IPS DF 19.7 (cell line): ENCODE data around the gene ANKRD13C.
A peak's percentile ranks its signal among the peaks of the same experiment; 100 is the strongest.
"Not testable (repeated sequence)": the region's sequence is repeated elsewhere in the genome, so short reads cannot be mapped to it uniquely, and the experiment has no call there.

Experiments used
- DNase-seq: peaks from one replicate; pipeline ENCODE4 v3.0.0-alpha.2; 2013; ENCODE audit warnings: low read depth, low spot score

The ANKRD13C gene, protein sequence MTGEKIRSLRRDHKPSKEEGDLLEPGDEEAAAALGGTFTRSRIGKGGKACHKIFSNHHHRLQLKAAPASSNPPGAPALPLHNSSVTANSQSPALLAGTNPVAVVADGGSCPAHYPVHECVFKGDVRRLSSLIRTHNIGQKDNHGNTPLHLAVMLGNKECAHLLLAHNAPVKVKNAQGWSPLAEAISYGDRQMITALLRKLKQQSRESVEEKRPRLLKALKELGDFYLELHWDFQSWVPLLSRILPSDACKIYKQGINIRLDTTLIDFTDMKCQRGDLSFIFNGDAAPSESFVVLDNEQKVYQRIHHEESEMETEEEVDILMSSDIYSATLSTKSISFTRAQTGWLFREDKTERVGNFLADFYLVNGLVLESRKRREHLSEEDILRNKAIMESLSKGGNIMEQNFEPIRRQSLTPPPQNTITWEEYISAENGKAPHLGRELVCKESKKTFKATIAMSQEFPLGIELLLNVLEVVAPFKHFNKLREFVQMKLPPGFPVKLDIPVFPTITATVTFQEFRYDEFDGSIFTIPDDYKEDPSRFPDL

DNA sequence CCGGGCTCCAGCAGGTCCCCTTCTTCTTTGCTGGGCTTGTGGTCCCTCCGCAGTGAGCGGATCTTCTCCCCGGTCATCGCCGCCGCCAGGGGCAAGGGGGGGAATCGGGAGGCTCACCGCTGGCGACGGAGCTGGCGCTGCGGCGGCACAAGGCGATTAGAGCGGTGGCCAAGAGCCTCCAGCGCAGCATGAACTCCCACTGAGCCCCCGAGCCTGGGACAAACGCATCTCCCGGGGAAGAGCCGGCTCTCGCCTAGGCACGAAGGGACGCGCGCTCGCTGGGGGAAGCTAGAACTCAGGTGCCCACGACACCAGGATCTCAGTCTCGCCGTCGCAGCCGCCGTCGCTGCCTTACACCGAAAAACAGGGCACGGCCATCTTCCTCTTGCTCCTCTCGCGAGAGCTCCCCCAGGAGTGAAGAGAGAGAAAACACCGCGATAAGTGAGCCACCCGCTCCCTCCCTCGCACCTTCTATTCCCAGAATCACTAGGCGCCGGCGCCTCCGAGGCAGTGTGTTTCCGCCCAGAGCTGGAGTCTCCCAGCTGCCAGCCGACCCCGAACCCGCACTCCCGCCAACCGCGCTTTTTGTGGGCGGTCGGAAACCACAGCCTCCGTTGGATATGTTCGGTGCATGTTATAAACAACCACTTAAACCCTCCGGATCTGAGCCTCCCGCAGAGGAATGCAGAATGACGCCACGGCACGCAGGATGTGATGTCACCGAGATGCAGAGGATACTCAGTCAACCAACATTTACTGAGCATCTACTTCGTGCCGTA is at the start of gene ANKRD13C:
Gene ANKRD13C, minus strand, starts transcription at position 391 of the 779 bp plus-strand sequence. Its CDS starts 314 bp downstream, at position 77.
- peak; percentile 89 for DNase-seq

DNA sequence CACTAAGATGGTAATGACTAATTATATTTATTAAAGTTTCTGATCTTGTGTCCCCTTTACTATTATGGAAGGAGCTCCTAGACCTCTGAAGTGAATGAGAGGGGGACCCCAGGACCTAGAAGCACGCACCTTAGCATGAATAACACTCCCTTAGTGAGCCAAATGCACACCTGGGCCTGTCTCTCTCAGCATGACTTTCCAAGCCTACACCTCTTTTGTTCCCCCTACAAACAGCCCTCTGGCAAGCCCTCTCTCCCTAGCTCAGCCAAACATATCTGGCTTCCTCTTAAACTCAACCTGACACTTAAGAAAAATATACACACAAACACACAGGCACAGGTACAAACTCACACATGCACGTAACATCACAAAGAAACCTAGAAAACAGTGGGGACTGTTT is 49.2 kb upstream of the ANKRD13C start:
- no peak for DNase-seq

DNA sequence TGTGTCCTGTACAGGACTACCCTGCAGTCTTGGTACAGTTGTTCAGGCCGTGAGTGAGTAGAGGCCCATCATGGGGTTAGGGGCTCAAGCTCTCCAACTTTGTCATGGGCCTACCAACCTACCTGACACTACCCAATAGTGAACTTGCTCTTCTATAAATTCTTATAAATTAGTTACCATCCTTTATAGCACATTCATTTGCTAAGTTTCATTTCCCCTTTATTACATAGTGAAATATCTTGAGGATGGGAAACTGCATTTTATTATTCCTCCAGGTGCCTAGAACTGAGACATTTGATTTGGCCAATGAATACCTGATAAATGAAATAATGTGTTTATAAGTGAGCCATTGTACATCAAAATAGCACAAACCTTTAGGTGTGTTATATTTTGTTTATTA is 47.5 kb upstream of the ANKRD13C start:
- no peak for DNase-seq

DNA sequence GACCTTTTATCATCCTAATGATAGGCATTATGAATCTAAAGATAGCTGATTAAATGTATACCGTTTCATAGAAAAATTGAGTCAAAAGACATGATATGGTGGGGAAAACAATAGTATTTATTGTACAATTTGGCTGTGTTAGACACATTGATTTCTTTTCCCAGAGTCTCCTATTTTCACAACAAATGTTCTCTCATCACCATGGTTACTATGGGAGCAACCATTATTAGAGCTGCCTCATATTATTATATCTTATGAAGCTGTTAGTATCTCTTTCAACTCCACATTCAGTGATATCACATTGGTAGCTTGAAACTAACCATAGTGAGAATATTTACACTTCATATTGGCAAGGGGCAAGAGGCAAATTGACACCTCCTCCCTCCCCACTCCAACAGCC is 45.8 kb upstream of the ANKRD13C start:
- DNase-seq: no peak

DNA sequence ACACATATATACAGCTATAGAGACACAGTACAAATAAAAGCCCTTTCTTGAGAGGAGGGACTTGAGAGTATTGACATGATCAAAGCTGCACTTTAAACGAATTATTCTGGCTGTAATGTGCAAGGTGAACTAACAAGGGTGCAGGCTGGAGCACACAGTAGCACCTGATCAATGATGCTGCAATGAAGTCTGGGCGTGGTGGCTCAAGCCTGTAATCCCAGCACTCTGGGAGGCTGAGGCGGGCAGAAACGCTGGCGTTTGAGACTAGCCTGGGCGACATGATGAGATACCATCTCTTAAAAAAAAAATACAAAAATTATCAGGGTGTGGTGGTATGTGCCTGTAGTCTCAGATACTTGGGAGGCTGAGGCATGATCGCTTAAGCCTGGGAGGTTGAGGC is 42.5 kb upstream of the ANKRD13C start:
- no peak for DNase-seq

DNA sequence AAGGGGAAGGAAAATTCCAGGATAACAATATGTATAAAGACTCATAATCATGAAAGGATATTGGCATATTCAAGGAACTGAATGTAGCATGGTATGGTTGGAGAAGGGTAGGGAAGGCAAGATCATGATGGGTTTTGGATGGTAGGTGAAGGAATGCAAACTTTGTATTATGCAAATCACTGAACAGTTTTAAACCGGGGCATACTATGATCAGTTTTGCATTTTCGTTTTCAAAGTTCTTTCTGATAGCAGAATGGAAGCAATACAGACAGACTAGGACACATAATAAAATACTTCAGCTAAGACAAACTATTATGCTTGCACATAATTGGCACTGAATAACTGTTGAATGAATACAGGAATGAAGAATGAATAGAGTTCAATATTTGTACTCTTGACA is 42.1 kb upstream of the ANKRD13C start:
- no peak for DNase-seq

DNA sequence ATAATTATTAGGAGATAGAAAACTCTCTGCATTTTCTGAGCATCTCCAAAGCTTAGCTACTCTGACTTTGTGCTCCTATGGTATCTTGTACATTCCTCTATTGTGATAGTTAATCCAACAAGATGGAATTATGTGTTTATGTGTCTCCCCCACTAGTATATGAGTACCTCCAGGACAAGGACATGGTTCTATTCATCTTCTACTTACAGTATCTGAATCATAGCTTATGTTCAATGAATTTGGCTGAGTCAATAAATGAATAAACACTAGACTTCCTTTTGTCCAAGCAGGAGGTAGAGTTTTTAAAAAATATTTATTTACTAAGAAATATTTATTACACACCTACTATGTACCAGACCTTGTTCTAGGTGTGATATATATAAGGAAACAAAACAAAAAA is 38.1 kb upstream of the ANKRD13C start:
- no peak for DNase-seq

DNA sequence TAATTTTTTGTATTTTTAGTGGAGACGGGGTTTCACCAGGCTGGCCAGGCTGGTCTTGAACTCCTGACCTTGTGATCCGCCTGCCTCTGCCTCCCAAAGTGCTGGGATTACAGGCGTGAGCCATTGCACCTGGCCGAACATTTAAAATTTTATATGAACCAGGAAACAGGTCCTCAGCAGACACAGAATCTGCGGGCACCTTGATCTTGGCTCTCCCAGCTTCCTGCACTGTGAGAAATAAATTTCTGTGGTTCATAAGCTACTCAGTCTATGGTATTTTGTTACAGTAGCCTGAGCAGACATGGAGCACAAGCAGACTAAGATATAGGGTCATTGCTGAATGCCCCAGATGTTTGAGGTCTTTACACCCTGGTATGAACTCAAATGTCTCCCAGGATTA is 33.0 kb upstream of the ANKRD13C start:
- DNase-seq: no peak

DNA sequence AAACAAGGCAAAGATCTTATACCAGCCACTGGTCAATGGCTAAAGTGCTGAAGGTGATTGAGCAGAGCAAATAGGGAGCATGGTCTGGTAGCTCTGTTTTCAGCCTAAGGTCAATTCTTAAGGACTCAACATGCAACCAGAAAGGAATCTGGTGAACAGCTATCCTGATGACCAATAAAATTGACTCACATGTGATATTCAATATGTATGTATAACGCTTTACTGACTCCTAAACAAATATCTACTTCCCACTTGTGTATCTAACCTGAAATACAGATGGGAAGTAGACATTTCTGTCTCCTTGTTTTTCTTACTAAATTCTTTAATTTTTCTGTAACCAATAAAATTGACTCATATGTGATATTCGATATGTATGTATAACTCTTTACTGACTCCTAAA is 31.6 kb upstream of the ANKRD13C start:
- DNase-seq: no peak

DNA sequence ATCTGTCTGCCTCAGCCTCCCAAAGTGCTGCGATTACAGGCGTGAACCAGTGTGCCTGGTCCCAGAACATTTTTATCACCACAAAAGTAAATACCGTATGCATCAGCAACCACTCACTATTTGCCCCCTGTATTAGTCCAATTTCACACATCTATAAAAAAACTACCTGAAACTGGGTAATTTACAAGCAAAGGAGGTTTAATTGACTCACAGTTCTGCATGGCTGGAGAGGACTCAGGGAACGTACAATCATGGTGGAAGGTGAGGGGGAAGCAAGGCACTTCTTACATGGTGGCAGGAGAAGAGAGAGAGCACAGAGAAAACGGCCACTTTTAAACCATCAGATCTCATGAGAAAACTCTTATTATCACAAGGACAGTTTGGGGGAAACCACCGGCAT is 31.0 kb upstream of the ANKRD13C start:
- no peak for DNase-seq

DNA sequence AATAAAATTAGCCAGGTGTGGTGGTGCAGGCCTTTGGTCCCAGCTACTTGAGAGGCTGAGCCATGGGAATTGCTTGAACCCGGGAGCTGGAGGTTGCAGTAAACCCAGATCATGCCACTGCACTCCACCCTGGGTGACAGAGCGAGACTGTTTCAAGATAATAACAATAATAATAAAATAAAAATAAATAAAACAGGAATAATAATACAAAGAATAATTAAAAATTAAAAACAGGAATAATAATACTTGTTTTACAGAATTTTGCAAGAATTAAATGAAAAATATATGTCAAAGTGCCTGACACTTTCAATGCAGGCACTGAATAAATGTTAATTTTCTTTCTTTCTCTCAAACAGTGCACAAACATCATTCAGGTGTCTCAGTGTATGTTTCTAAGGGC is 30.0 kb upstream of the ANKRD13C start:
- DNase-seq: no peak

DNA sequence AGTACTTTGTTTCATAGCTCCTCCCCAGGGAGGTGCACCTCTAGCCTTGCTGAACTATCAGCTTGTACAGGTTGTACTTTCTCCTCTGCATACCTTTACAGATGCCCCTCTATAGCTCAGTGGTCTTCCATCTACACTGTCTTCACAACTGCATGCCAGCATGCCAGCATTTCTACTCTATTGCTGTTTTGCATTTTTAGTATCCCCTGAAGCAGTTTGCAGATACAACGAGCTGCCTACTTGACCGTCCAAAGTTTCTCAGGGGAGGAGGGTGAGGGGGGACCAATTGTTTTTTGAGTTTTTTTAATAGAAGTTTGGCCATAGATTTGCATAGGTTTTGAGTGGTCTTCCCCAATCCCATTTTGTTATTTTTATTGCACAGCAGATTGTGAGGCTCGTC is 29.0 kb upstream of the ANKRD13C start:
- DNase-seq: no peak

DNA sequence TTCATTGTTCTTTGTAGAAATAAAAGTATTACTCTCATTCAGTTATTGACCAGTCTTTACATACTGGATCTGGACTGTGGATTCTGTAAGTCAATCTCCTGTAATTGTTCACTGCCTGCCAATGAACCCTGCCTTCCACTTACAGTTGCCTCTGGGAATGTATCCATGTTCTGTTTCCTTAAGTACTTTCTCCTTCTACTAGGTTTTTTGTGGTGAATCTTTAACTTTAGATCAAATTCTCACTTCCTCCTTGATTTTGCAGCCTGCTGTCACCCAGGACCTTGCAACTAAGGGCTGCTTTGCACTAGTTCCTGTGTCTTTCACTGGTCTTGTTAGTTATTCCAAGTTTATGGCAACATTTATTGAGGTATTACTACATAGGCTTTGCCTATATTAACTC is 28.2 kb upstream of the ANKRD13C start:
- no peak for DNase-seq

DNA sequence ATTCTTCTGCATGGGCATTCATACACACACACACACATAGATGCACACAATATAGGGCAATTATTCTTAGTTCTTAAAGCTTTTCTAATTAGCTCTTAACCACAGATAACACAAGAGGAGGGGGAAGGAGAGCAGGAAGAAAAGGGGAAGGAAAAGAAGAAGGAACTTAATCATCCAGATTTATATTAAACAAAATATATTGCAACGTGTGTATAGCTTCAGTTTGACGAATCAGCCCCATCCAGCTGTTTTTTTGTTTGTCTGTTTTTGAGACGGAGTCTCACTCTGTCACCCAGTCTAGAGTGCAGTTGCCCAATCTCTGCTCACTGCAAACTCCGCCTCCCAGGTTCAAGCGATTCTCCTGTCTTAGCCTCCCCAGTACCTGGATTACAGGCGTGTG is 21.7 kb upstream of the ANKRD13C start:
- DNase-seq: no peak

DNA sequence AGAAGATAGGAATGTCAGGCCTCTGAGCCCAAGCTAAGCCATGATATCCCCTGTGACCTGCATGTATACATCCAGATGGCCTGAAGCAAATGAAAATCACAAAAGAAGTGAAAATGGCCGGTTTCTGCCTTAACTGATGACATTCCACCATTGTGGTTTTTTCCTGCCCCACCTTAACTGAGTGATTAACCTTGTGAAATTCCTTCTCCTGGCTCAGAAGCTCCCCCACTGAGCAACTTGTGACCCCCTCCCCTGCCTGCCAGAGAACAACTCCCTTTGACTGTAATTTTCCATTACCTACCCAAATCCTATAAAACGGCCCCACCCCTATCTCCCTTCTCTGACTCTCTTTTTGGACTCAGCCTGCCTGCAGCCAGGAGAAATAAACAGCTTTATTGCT is 19.1 kb upstream of the ANKRD13C start:
- DNase-seq: peak; percentile 30

DNA sequence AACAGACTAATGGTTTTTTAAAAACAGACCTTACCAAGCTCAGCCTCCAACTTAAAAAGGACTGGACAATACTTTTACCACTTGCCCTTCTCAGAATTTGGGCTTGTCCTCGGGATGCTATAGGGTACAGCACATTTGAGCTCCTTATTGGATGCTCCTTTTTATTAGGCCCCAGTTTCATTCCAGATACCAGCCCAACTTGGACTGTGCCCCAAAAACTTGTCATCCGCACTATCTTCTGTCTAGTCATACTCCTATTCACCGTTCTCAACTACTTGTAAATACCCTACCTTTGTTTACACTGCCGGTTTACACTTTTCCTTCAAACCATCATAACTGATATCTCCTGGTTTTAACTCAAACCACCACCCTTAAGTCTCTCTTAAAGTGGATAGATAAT is 17.9 kb upstream of the ANKRD13C start:
- no peak for DNase-seq

DNA sequence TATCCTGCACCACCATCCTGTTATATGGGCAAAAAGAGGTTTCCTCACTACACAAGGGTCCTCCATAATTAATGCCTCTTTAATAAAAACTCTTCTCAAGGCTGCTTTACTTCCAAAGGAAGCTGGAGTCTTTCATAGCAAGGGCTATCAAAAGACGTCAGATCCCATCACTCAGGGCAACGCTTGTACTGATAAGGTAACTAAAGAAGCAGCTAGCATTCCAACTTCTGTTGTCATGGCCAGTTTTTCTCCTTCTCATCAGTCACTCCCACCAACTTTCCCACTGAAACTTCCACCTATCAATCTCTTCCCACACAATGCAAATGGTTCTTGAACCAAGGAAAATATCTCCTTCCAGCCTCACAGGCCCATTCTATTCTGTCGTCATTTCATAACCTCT is 17.1 kb upstream of the ANKRD13C start:
- not testable (repeated sequence) for DNase-seq

DNA sequence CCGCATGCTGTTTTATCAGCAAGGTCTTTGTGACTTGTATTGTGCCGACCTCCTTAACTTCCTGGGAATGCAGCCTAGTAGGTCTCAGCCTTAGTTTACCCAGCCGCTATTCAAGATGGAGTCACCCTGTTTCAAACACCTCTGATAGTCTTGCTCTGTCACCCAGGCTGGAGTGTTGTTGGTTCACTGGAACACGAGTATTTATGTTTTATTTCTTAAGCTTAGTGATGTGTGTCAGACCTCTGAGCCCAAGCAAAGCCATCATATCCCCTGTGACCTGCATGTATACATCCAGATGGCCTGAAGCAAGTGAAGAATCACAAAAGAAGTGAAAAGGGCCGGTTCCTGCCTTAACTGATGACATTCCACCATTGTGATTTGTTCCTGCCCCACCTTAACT is 12.9 kb upstream of the ANKRD13C start:
- DNase-seq: not testable (repeated sequence)

DNA sequence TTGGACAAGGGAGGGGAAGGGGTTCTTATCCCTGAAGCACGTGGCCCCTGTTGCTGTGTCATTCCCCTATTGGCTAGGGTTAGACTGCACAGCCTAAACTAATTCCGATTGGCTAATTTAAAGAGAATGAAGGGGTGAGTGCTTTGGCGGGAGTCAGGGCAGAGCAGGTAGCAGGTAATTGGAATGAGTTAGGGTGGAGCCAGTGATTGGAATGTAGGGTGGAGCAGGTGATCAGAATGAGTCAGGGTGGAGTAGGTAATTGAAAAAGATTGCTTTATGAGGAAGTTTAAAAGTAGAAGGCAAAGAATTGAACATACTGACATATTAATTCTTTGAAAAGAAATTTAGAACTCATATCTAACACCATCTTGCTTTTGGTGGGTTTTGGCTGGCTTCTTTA is 12.5 kb upstream of the ANKRD13C start:
- not testable (repeated sequence) for DNase-seq

DNA sequence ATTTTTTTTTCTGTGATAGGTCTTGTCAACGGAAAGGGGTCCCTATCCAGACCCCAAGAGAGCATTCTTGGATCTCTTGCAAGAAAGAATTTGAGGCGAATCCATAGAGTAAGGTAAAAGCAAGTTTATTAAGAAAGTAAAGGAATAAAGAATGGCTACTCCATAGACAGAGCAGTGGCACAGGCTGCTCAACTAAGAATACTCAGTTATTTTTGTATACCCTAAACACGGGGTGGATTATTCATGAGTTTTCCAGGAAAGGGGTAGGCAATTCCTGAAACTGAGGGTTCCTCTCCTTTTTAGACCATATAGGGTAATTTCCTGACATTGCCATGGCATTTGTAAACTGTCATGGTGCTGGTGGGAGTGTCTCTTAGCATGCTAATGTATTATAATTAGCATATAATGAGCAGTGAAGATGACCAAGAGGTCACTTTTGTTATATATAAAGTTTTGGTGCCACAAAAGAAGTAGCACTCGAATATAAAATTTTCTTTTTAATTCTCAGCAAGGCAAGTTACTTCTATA is 12.0 kb upstream of the ANKRD13C start:
- not testable (repeated sequence) for DNase-seq

DNA sequence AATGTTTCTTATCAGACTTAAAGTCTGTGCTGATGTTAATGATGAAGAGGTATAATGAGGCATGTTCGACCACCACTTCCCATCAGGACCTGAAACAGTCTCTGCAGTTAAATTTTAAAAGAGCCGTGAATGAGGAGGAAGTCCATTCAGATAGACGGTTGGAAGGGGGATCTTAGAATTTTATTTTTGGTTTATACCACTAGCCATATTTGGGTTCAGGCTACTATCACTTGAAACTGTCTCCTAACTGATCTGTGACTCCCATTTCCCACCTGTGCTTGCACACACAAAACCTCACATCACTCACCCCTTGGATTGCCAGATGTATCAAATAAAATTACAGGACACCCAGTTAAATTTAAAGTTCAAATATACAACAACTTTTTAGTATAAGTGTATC is 9.9 kb upstream of the ANKRD13C start:
- DNase-seq: no peak

DNA sequence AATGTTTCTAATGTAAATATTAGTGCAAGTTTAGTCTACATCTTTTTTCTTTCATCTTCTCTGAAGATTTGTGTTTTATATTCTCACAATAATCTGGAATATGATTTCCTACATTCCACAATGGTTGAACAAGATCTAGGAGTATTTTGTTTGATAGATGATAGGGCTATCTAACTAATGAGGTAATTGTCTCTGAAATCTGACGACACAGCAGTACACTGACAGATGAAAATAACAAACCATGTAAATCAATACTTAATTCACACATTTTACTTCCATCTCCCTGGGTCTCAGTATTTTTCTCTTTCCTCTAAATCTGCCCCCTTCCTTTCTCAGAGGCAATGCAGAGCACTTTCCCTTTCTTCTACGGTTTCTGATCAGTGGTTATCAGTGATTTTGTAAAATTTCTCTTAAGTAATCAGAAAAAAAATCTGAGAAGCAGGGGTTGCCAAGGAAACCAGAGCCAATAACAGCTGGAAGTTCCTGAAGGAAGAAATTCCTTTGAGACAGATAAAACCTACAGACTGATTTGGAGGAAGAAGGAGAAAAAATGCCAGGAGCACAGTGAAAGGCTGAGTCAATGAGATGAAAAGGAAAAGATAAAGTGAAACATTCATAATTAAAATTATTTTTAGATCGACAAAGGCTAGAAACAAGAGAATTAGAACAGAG is 7.3 kb upstream of the ANKRD13C start:
- DNase-seq: no peak
